D721Med (cell line): ENCODE results near the gene KRTAP2-2.
"Not testable (repeated sequence)": the region's sequence is repeated elsewhere in the genome, so short reads cannot be mapped to it uniquely, and the experiment has no call there.

ENCODE experiments used
- DNase-seq: peaks from one replicate; pipeline ENCODE4 v3.0.0; 2011; ENCODE audit warnings: low spot score; ENCODE audit not compliant: insufficient read length
- FAIRE-seq: peaks from 2 replicates; lab custom pipeline; 2011; peaks lifted over from hg19 to GRCh38; lab: Jason Lieb, UNC
- CTCF ChIP-seq: IDR thresholded peaks from 2 replicates; pipeline ENCODE4 v1.5.1; 2012; ENCODE audit warnings: mild to moderate bottlenecking, control low read depth; ENCODE audit not compliant: insufficient read depth; ENCODE audit errors: missing control alignments

KRTAP2-2 gene

GRCh38 chr17:41065829-41066624 is 11.0 kb upstream of the KRTAP2-2 start, which contains the start of gene KRTAP2-4:
KRTAP2-4 (minus strand) TSS chr17:41065879; CDS start chr17:41065845, 34 bp downstream.
- DNase-seq (no peak), FAIRE-seq (no peak)
- no peak for TF ChIP-seq CTCF

- not testable (repeated sequence) for DNase-seq, FAIRE-seq
These were observed 10.1 kb upstream of the KRTAP2-2 start for GRCh38 chr17:41065016-41065689.

GRCh38 chr17:41064301-41064700 is 9.3 kb upstream of the KRTAP2-2 start:
- FAIRE-seq: no peak
- DNase-seq: no peak
- no peak for TF ChIP-seq CTCF

GRCh38 chr17:41063449-41063848 is 8.4 kb upstream of the KRTAP2-2 start:
- TF ChIP-seq CTCF: no peak
- FAIRE-seq (no peak), DNase-seq (no peak)

GRCh38 chr17:41061964-41062363 is 6.9 kb upstream of the KRTAP2-2 start:
- DNase-seq (no peak), FAIRE-seq (no peak)
- no peak for TF ChIP-seq CTCF

GRCh38 chr17:41060052-41060604 is 5.1 kb upstream of the KRTAP2-2 start, which contains the start of gene KRTAP2-3:
KRTAP2-3 (minus strand) TSS chr17:41060114; CDS start chr17:41060050, 64 bp downstream.
- DNase-seq: no peak
- no peak for FAIRE-seq
- no peak for TF ChIP-seq CTCF

GRCh38 chr17:41059276-41060051 is 4.4 kb upstream of the KRTAP2-2 start:
- DNase-seq, FAIRE-seq: not testable (repeated sequence)
